NCI-H2227 (cell line): Measurements from ENCODE around the gene VASH1.

Source experiments
- DNase-seq: peaks from one replicate; lab custom pipeline; 2025; ENCODE audit not compliant: unreplicated experiment; lab: John Stamatoyannopoulos, UW

VASH1 gene

DNA sequence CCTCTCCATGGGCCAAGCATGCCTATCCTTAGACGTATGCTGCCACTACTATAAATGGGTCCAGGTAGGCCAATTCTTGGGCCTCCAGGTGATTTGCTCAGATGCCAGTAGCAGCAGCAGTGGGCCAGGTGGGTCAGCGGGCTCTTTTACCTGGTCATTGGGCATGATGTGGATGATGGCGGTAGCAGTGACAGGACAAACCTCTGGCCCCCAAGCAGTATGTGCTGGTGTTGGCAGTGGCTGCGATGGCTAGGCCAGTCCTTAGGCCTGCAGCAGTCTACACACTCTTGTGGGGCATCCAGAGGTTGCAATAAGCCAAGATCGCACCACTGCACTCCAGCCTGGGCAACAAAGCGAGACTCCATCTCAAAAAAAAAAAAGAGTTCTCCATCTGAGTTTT is 19.1 kb upstream of the VASH1 start:
- no peak for DNase-seq

GRCh38 chr14:76742966-76743365 is 18.3 kb upstream of the VASH1 start:
- DNase-seq, result no peak

DNA sequence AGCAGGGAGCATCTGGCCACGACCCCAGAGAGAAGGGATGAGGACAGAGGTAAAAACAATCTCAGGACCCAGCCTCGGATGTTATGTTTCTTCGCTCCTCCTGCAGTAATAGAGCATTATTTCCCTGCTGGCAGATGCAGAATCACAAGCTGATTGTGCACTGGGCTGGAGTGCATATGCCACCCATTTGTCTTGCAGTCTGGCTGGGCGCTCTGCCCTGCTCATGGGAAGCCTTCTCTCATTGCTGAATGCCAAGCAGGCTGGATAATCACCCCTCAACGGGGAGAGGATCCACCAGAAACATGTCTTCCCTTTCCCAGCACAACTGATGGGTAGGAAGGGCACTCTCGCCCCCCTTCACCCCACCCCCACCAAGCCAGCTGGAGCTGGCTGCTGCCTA is 8.5 kb upstream of the VASH1 start:
- no peak for DNase-seq

DNA sequence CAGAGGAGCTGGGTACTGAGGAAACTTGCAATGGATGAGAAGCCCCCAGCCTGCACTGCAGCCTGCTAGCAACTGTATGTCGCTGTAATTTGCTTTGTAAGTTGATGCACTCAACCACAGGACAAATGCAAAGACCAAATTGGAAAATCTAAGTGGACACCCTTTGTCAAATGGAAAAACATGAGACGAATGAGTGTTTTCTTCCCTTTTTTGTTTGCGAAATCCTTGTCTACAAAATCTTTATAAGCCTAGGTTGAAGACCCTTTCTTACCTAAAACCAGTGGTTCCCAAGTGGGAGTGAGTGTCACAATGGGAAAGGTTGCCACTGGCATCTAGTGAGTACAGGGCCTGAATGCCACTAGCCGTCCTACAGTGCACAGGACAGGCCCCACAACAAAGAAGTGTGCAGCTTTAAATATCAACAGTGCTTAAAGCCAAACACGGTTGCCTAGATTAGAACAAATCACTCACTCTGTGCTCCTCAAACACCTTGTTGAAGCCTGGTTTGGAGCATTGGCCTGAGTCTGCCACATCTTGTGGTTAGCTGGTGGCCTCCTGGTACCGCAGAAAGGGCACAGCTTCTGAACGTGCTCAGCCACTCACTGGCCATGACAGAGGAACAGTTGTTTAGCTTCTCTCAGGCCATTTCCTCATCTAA is 7.6 kb upstream of the VASH1 start:
- no peak for DNase-seq

- DNase-seq, result no peak
Measured at GRCh38 chr14:76754586-76754985, 6.7 kb upstream of the VASH1 start.

DNA sequence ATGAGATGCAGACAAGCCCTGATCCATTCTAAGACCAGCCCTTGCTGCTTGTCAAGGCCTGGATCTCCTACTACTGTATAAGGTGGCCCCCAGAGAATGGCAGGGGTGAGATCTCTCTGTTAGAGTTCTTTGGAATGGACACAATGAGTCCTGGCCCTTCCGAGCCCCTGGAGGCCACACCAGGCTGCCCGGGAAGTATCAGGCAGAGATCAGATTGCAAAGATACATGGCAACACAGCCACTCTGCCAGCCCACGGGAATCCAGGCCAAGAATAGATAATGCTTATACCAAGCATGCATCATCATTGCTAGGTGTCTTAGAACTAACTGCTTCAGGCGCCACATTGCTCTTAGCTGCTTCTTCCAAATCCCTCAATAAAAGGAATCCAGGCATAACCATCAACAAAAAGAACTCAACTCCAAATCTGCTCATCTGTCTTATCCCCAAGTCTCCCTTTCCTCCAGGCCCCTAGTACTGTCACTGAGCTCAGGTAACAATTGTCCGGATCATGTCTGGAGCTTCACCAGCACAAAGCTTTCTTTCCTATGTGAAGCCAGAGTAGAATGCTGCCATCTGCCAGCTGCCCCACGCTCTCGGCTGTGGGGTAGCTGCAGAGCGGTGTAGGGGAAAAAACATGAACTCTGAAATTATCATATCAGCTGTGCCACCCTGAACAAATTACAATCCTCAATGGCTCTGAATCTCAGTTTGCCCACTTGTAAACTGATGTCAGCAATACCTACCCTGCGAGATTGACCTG is 5.5 kb upstream of the VASH1 start:
- DNase-seq, result no peak

GRCh38 chr14:76756371-76756750 is 4.9 kb upstream of the VASH1 start:
- DNase-seq, result no peak

DNA sequence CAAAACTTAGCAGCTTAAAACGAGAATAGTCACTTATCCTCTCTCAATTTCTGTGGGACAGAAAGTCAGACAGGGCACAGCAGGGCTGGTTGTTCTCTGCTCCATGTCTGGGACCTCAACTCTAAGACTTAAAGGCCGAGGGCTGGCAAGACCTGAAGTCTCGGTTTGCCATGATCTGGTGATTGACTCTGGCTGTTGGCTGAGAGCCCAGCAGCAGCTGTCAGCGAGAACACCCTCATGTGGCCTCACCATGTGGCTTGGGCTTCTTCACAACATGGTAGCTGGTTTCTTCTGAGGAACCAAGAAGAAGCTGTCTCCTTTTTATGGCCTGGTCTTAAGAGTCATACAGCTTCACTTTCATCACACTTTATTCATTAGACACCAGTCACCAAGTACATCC is 1.7 kb upstream of the VASH1 start:
- DNase-seq, result no peak

- DNase-seq, result no peak
Measured at GRCh38 chr14:76760331-76761135, 735 bp upstream of the VASH1 start.

GRCh38 chr14:76761960-76762410 is 717 bp downstream of the VASH1 start:
- DNase-seq, result peak; percentile 35

DNA sequence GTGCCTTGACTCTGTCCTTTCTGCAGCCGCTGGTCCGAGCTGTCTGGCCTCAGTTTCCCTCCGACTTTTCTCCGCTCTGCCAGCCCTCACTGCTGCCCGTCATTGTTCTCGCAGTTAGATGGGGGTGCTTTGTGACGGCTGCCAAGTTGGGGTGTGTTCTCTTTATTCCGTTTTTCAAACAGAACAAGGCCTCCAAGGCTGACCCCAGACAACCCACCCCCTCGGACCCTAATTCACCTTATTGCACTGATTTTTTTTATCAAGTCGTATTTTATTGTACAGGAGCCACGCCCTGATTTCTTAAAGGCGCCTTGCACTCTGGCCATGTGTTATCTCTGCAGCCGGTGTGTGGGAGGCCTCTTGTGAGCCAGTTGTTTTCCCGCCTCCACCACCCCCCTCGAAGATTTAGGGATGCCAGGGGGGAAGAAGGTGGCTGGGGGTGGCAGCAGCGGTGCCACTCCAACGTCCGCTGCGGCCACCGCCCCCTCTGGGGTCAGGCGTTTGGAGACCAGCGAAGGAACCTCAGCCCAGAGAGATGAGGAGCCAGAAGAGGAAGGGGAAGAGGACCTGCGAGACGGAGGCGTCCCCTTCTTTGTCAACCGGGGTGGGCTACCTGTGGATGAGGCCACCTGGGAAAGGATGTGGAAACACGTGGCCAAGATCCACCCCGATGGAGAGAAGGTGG is 1.3 kb downstream of the VASH1 start:
- no peak for DNase-seq

DNA sequence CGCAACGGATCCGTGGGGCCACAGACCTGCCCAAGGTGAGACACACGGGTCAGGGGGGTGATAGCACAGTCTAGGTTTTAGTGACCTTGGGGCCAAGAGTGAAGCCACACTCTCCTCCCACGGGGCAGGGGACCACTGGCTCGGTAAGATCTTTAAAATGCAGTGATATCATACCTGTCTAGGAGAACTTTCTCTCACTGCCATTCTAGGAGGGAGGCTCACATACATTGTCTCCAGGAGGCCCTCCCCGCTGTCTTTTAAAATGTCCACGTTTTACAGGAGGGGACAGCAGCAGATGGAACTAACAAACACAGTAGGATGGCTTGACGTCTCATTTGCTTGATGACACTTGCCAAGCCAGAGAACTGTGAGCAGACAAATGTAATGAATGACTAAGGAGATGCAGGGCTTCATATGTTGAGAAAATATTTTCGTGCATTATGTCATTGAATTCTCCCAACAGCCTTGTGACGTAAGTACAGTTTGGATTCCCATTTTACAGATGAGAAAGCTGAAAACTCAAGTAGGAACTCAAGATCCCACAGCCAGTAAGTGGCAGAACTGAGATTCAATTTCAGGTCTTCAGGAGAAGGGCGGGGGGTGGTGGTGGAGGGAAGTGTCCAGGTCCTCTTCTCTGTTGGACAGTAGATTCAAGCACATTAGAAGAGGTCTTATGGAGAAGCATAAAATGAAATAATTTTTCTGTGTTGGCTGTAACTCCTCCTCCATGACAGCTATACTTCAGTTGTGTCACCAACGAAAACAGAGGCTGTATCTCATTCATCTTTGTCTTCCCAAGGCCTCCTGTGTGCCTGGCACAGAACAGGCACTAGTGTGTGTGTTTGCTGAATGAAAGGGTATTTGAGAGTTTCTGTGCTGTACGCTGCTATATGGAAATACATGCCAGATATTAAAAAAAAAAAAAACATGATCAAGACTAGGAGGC is 2.1 kb downstream of the VASH1 start:
- DNase-seq, result no peak

DNA sequence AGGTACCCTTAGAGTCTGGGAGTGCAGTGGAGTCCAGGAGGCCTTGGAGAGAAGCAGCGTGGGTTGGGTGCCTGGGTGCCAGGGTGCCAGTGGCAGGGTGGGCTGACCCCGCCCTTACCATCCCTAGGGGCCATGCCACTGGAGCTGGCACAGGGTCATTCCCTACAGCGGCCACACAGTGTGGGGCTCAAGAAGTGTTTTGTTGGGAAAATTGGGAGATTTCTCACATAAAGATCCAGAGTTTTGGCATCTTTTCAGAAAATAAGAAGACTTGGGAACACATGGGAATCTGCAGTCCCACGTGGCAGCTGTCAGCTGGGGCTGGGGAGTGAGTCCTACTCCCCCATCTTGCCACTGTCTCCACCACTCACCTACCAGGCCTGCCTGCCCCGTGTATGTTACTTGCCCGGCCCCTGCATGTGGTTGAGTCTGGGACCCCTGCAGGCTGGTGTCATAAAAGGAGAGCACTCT is 4.2 kb downstream of the VASH1 start:
- no peak for DNase-seq

DNA sequence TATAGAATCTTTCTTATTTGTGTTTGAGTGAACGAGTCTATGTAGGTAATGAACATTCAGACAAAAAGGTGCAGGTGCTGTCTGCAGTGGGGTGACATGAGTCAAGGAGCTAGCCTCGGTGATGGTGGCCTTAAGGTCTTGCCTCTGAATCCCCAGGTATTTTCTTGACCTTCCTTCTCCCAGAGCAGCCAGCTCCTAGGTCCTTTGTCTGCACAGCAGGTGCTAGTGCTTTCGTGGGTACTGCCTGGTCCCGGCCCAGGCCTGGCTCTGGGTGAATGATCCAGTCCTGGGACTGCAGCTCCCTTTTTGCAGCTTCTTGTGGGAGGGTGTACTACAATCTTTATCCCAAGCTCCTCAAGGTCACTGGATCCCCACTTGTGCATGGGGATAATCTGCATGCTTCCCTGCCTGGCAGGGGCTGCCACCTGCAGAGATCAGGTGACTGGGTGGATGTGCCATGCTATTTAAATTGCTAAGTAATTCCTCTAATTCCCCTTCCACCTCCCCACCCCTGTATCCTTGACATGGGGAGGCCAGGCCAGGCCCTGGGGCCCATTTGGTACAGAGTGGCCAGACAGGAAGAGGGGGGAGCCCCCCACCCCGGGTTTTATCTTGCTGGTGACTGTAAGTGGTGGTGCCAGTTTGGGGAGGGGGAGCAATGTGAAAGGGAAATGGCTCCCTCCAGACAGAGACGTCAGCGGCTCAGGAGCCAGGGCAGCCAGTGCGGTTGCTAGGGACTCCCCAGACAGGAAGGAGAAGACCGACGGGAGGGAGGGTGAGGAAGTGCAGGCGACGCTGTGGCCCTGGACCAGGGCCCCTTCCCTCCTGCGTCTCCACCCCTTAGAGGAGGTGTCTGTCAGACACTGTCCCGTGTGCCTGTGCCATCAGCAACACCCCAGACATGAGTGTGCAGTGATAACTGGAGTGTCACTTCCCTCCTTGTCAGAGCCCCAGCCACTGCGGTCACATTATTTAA is 6.7 kb downstream of the VASH1 start:
- no peak for DNase-seq

GRCh38 chr14:76768671-76769500 is 7.6 kb downstream of the VASH1 start:
- DNase-seq, result no peak

- DNase-seq, result no peak
Measured at GRCh38 chr14:76769636-76770292, 8.5 kb downstream of the VASH1 start.
